IMR-90 (cell line): Measurements from ENCODE around the gene BCL2L1. TPM values are rescaled to one million over a fixed set of nuclear protein-coding genes. Genes with fewer than 3 reads are reported as not detected.
A peak's percentile ranks its signal among the peaks of the same experiment; 100 is the strongest.

ENCODE experiments used
- ATAC-seq: fragments of 200-7000 bp; cut with Tn5 transposase; 2 replicates; pipeline ENCODE4 v1.9.1; 2020; ENCODE audit warnings: low read depth, mild to moderate bottlenecking, moderate library complexity
- BruUV-seq: library from RNA; stranded (reverse); fragments of 400-500 nt; replicated peaks from 2 replicates; lab custom pipeline; 2021; lab: Mats Ljungman, UMichigan
- CTCF ChIA-PET: fragments of 300-600 bp; formaldehyde crosslinking; extraction: SDS; loops from one replicate; lab custom pipeline; 2021; ENCODE audit warnings: antibody characterized with exemption; lab: Yijun Ruan, JAX
- POLR2A ChIA-PET: fragments of 300-600 bp; sonication (Branson Sonifier 250); formaldehyde crosslinking; loops from one replicate; lab custom pipeline; 2022; ENCODE audit warnings: antibody characterized with exemption; ENCODE audit not compliant: unreplicated experiment; lab: Charles Lee
- DNase-seq: peaks from one replicate; pipeline ENCODE4 v3.0.0; 2013
- H2AFZ ChIP-seq: replicated peaks from 2 replicates; pipeline ENCODE3; 2013; ENCODE audit warnings: low read length, mild to moderate bottlenecking; ENCODE audit not compliant: poor library complexity
- H2AK5ac ChIP-seq: 2 replicates; pipeline ENCODE4 v1.6.1; 2013; ENCODE audit warnings: low read depth, low read length, inconsistent platforms
- H2AK9ac ChIP-seq: replicated peaks from 2 replicates; pipeline ENCODE3; 2013; ENCODE audit warnings: mild to moderate bottlenecking, low read depth, low read length, moderate library complexity; ENCODE audit not compliant: poor library complexity
- H2BK120ac ChIP-seq: 2 replicates; pipeline ENCODE4 v1.6.1; 2013; ENCODE audit warnings: low read depth, low read length, inconsistent platforms
- H2BK15ac ChIP-seq: 3 replicates; pipeline ENCODE4 v1.6.1; 2013; ENCODE audit warnings: low read depth, low read length, inconsistent platforms
- H2BK20ac ChIP-seq: 2 replicates; pipeline ENCODE4 v1.6.1; 2013; ENCODE audit warnings: low read depth, mild to moderate bottlenecking, inconsistent platforms, low read length, moderate library complexity
- H2BK5ac ChIP-seq: 2 replicates; pipeline ENCODE4 v1.6.1; 2013; ENCODE audit warnings: mild to moderate bottlenecking, low read depth, low read length, inconsistent platforms; ENCODE audit not compliant: poor library complexity, severe bottlenecking
- H3K14ac ChIP-seq: replicated peaks from 2 replicates; pipeline ENCODE4 v1.6.1; 2013; ENCODE audit warnings: low read depth, low read length, inconsistent platforms
- H3K18ac ChIP-seq: 2 replicates; pipeline ENCODE4 v1.6.1; 2013; ENCODE audit warnings: low read depth, low read length, control low read depth
- H3K23ac ChIP-seq: 2 replicates; pipeline ENCODE4 v1.6.1; 2013; ENCODE audit warnings: low read depth, low read length, inconsistent platforms
- H3K27ac ChIP-seq: 2 replicates; pipeline ENCODE4 v1.5.1; 2013; ENCODE audit warnings: mild to moderate bottlenecking, control low read depth, low read length; ENCODE audit not compliant: insufficient read depth
- H3K27me3 ChIP-seq: 2 replicates; pipeline ENCODE4 v1.6.1; 2013; ENCODE audit warnings: low read length; ENCODE audit not compliant: control insufficient read depth, insufficient read depth
- H3K36me3 ChIP-seq: 2 replicates; pipeline ENCODE4 v1.6.1; 2013; ENCODE audit warnings: low read length, mixed read lengths; ENCODE audit not compliant: control insufficient read depth, insufficient read depth
- H3K4ac ChIP-seq: 2 replicates; pipeline ENCODE4 v1.6.1; 2013; ENCODE audit warnings: low read depth, low read length, inconsistent platforms
- H3K4me1 ChIP-seq: 2 replicates; pipeline ENCODE4 v1.6.1; 2013; ENCODE audit warnings: low read length, mixed read lengths; ENCODE audit not compliant: control insufficient read depth, insufficient read depth
- H3K4me2 ChIP-seq: 2 replicates; pipeline ENCODE4 v1.6.1; 2013; ENCODE audit warnings: low read depth, mild to moderate bottlenecking, control low read depth, low read length, moderate library complexity
- H3K4me3 ChIP-seq: 2 replicates; pipeline ENCODE4 v1.5.1; 2013; ENCODE audit warnings: low read depth, mild to moderate bottlenecking, control low read depth, low read length, moderate library complexity; ENCODE audit not compliant: insufficient read depth
- H3K56ac ChIP-seq: 2 replicates; pipeline ENCODE4 v1.6.1; 2013; ENCODE audit warnings: low read length, inconsistent platforms; ENCODE audit not compliant: insufficient read depth; ENCODE audit errors: extremely low read depth
- H3K79me1 ChIP-seq, 2 experiments: 2 replicates each; pipeline ENCODE4 v1.6.1; 2013; ENCODE audit warnings: low read length in 2 of 2, inconsistent platforms in 1 of 2, low read depth in 1 of 2
- H3K9ac ChIP-seq: 2 replicates; pipeline ENCODE4 v1.6.1; 2013; ENCODE audit warnings: low read depth, low read length, control low read depth
- H3K9me1 ChIP-seq: 2 replicates; pipeline ENCODE4 v1.6.1; 2013; ENCODE audit warnings: low read length, inconsistent platforms; ENCODE audit not compliant: insufficient read depth
- H3K9me3 ChIP-seq: 2 replicates; pipeline ENCODE4 v1.6.1; 2013; ENCODE audit warnings: low read length; ENCODE audit not compliant: control insufficient read depth, insufficient read depth
- H4K20me1 ChIP-seq: 2 replicates; pipeline ENCODE4 v1.6.1; 2013; ENCODE audit warnings: low read length, inconsistent platforms; ENCODE audit not compliant: insufficient read depth
- H4K5ac ChIP-seq: 2 replicates; pipeline ENCODE4 v1.6.1; 2013; ENCODE audit warnings: mild to moderate bottlenecking, low read depth, low read length, control low read depth
- H4K8ac ChIP-seq, 2 experiments: 2 replicates each; pipeline ENCODE4 v1.6.1; 2013; ENCODE audit warnings: low read depth in 2 of 2, low read length in 2 of 2, control low read depth in 1 of 2, inconsistent platforms in 1 of 2
- H4K91ac ChIP-seq: 2 replicates; pipeline ENCODE4 v1.6.1; 2013; ENCODE audit warnings: low read depth, low read length, inconsistent platforms; ENCODE audit not compliant: insufficient read depth
- CEBPB ChIP-seq: IDR thresholded peaks from 2 replicates; pipeline ENCODE4 v1.6.1; 2012; ENCODE audit warnings: low read depth, low read length, improper control_type of control experiment
- CHD1 ChIP-seq: IDR thresholded peaks from 2 replicates; pipeline ENCODE4 v1.6.1; 2012; ENCODE audit warnings: low read depth, low read length, improper control_type of control experiment
- CTCF ChIP-seq: conservative IDR thresholded peaks from 2 replicates; pipeline ENCODE4 v1.5.1; 2012; ENCODE audit warnings: mild to moderate bottlenecking, low read depth, low read length, improper control_type of control experiment
- ELK1 ChIP-seq: fragments of 150-350 bp; IDR thresholded peaks from 2 replicates; pipeline ENCODE4 v1.6.1; 2016; ENCODE audit warnings: low read depth, mild to moderate bottlenecking, low read length, moderate library complexity, borderline replicate concordance
- MAFK ChIP-seq: IDR thresholded peaks from 2 replicates; pipeline ENCODE4 v1.6.1; 2012; ENCODE audit warnings: low read depth, low read length, improper control_type of control experiment
- NFE2L2 ChIP-seq: fragments of 150-350 bp; IDR thresholded peaks from 2 replicates; pipeline ENCODE4 v1.6.1; 2016; ENCODE audit warnings: low read depth, mild to moderate bottlenecking, low read length
- POLR2A ChIP-seq: IDR thresholded peaks from 2 replicates; pipeline ENCODE4 v1.6.1; 2012; ENCODE audit warnings: mild to moderate bottlenecking, low read depth, low read length
- RAD21 ChIP-seq: IDR thresholded peaks from 2 replicates; pipeline ENCODE4 v1.6.1; 2012; ENCODE audit warnings: low read length, improper control_type of control experiment
- RCOR1 ChIP-seq: IDR thresholded peaks from 2 replicates; pipeline ENCODE4 v1.6.1; 2012; ENCODE audit warnings: mild to moderate bottlenecking, low read length, improper control_type of control experiment; ENCODE audit not compliant: insufficient replicate concordance
- WGBS, 2 experiments: methylation state at CpG; one replicate each; pipeline versions ENCODE4 v1.1.5 to v1.1.7; 2013; ENCODE audit warnings: missing lambda C conversion rate in 2 of 2; ENCODE audit not compliant: insufficient read length in 1 of 2; ENCODE audit errors: extremely low coverage in 2 of 2; 5-methylcytosine and 5-hydroxymethylcytosine counted together
- dilution Hi-C: fragments of 300-500 bp; cut with HindIII; formaldehyde crosslinking; loops from one replicate; pipeline ENCODE4 v1.14.3; 2018; ENCODE audit warnings: low sequenced_read_pairs; ENCODE audit not compliant: unreplicated experiment
- in situ Hi-C: fragments of 300-500 bp; cut with MboI; formaldehyde crosslinking; loops from 3 replicates; pipeline ENCODE4 v1.14.3; 2019; ENCODE audit warnings: low sequenced_read_pairs, inconsistent platforms, mixed read lengths
- intact Hi-C: fragments of 100-400 bp; cut with micrococcal nuclease; formaldehyde crosslinking; loops from 2 replicates; pipeline ENCODE4 v1.10.0; 2022
- polyA plus RNA-seq, 3 experiments: library from polyadenylated mRNA; depleted of rRNA; stranded (reverse); fragments of >200 nt; gene quantifications; 2 replicates each; pipeline ENCODE4 v1.2.3, GENCODE V29; 2012; ENCODE audit warnings: low replicate concordance in 1 of 3
- total RNA-seq: library from RNA; depleted of rRNA; stranded (reverse); fragments of >200 nt; gene quantifications from 2 replicates; pipeline ENCODE4 v1.2.3, GENCODE V29; 2012

Gene BCL2L1
- total and polyA plus RNA-seq, 2 of the 4 experiments (the other 2 are of a cell fraction), result 40.2 to 41.9 TPM

GRCh38 chr20:31759836-31760518 lies 37.3 kb upstream of the BCL2L1 start:
- Histone ChIP-seq H4K5ac (peak overlapping the region; percentile 67), H3K9me3 (no peaks in the 10 kb centered on the region), H4K20me1 (peaks cover 3% of the 10 kb centered on the region; the same call in 1 of the 2 replicates), H2BK5ac (peak overlapping the region; percentile 35), H4K91ac (peak overlapping the region; percentile 30; the same call in 1 of the 2 replicates), H3K9ac (no peak overlapping the region), H2AFZ (no peak overlapping the region), H3K36me3 (no peaks in the 10 kb centered on the region), H3K4me2 (peak overlapping the region; percentile 68), H3K79me1 (peaks cover 20 to 65% of the 10 kb centered on the region in 2 experiments), H3K56ac (no peak overlapping the region), H2AK9ac (peak overlapping the region; percentile 49), H2AK5ac (peak overlapping the region; percentile 39; the same call in 1 of the 2 replicates), H3K4ac (peak overlapping the region; percentile 49; the same call in 1 of the 2 replicates), H3K4me3 (no peak overlapping the region), H3K18ac (peak overlapping the region; percentile 97), H4K8ac (peak overlapping the region in 1 of 2 experiments; percentile 76; a peak in 2 of 4 replicates), H2BK120ac (peak overlapping the region; percentile 74), H3K23ac (peak overlapping the region; percentile 48; the same call in 1 of the 2 replicates), H3K4me1 (peaks cover 21% of the 10 kb centered on the region), H3K27ac (peak overlapping the region; percentile 62; the same call in 1 of the 2 replicates), H2BK15ac (peak overlapping the region; percentile 39; the same call in 1 of the 3 replicates), H2BK20ac (peak overlapping the region; percentile 47; the same call in 1 of the 2 replicates), H3K9me1 (no peaks in the 10 kb centered on the region; the same call in none of the 2 replicates), H3K14ac (peak overlapping the region; percentile 57; the same call in 1 of the 2 replicates), H3K27me3 (no peaks in the 10 kb centered on the region)
- ChIA-PET POLR2A (no interaction called here), CTCF (no interaction called here)
- in situ Hi-C loops, result no loop called here
- no peak for TF ChIP-seq NFE2L2
- TF ChIP-seq POLR2A, result no peak
- TF ChIP-seq CTCF, result no peak
- no peak for TF ChIP-seq CEBPB
- TF ChIP-seq CHD1, result no peak
- no peak for TF ChIP-seq MAFK
- no peak for TF ChIP-seq ELK1
- TF ChIP-seq RCOR1, result no peak
- no peak for TF ChIP-seq RAD21
- BruUV-seq, result no TSS peak
- no peak for DNase-seq
- 50% methylated on average over 1 of the region's 2 CpGs; no CpG with 5 or more reads in 1 of the 2 experiments for WGBS, 2 experiments
- ATAC-seq, result peak; percentile 4; the same call in 1 of the 2 replicates
- intact Hi-C loops, result loop anchor here (2.0 kb wide), 1 partner anchor 13 kb away; no protein-coding TSS in a partner anchor
- dilution Hi-C loops, result no loop called here
